Measurements from ENCODE around the gene FBXO33. TPM values are rescaled to one million over a fixed set of nuclear protein-coding genes. Genes with fewer than 3 reads are reported as not detected.

Gene FBXO33
- total RNA-seq, 1 experiment from 2014 or later = 8.8 TPM

DNA sequence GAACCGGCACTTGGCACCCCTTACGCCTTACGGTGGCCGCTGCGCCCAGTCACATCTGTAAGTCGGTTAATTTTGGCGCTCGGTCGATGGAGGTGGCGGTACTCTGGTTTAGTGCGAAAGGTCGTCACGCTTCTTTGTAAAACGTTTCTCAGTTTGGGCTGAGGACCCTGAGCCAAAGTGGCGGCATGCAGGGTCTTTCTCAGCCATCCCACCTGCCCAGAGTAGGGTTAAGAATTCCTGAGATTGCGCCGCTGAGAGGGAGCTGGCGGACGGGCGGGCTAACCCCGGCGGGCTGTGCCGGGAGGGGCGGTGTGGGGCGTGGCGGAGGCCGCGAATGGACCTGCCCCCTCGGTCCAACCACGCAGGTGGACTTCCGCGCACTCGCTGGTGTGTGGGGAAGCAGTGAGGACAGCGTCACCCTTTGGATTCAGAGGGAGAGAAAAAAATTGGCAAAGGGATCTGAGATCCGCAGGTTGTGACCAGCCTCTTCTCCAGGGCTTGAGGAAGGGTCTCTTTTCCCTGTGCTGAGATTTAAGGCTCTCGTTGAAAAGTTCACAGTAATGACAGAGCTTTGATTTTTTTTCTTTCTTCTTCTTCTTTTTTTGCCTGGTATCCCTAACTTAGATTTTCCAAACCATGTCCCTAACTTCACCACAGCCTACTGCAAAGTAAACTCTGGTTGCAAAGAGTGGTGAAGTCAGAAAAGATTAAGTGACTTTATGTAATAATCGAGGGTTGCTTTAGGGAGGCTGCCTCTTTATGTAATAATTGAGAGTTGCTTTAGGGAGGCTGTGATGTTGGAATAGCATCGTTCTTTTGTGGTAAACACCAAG lies 602 bp upstream of the FBXO33 start:
- H4K8ac ChIP-seq (replicated peaks; ENCODE audit: insufficient read length, low read depth, low read length) = no peak overlapping the region
- 0 out of 2 replicates have a peak overlapping the region, but pooled peaks have one; percentile 68 for H3K14ac ChIP-seq (ENCODE audit: insufficient read depth, low read length)
- H2AK5ac ChIP-seq (ENCODE audit: insufficient read length, low read length) = no peak overlapping the region
- peak overlapping the region; percentile 87 for H3K4me2 ChIP-seq (ENCODE audit: insufficient read depth, insufficient read length, low read length)
- Mint-ChIP-seq H3K27ac (peak overlapping the region; percentile 96 to 98 (median 98); a peak in 6 of 7 replicates), H3K4me1 (peaks cover 17 to 18% of the 10 kb centered on the region in 2 experiments), H3K36me3 (ENCODE audit: insufficient read depth in 1 of 3, low read depth in 3 of 3) (no peaks in the 10 kb centered on the region; a peak in 1 of 7 replicates), H3K4me3 (peak overlapping the region; percentile 97 to 99), H3K9me3 (no peaks in the 10 kb centered on the region), H3K27me3 (ENCODE audit: low read depth) (no peaks in the 10 kb centered on the region)
- peak overlapping the region; percentile 60 for H3K27ac ChIP-seq (ENCODE audit: insufficient read length, low read depth, low read length)
- no peak overlapping the region for H3K18ac ChIP-seq (ENCODE audit: insufficient read length, low read depth, low read length)
- H3K27me3 ChIP-seq (ENCODE audit: insufficient read depth, low read length) = no peaks in the 10 kb centered on the region
- no peaks in the 10 kb centered on the region for H3K79me1 ChIP-seq (ENCODE audit: insufficient read depth, low read depth, low read length, poor library complexity, severe bottlenecking)
- peaks cover 15% of the 10 kb centered on the region for H3K23me2 ChIP-seq (ENCODE audit: insufficient read length, low read depth, low read length, poor library complexity, severe bottlenecking)
- no peaks in the 10 kb centered on the region for H4K20me1 ChIP-seq (ENCODE audit: control insufficient read depth, insufficient read depth, insufficient read length)
- H2AFZ ChIP-seq (ENCODE audit: low read length) = no peak overlapping the region
- H3K23ac ChIP-seq (ENCODE audit: insufficient read length, low read depth, low read length) = no peak overlapping the region
- H3K4ac ChIP-seq (ENCODE audit: low read depth, low read length) = no peak overlapping the region
- peak; percentile 88 for DNase-seq
- no peaks in the 10 kb centered on the region for H3K79me2 ChIP-seq (ENCODE audit: insufficient read depth, low read length)
- H3K56ac ChIP-seq (ENCODE audit: insufficient read length, low read depth, low read length) = no peak overlapping the region
- WGBS (ENCODE audit: extremely low coverage, insufficient read length, low lambda C conversion rate) = no CpG with 5 or more reads among the region's 38 CpGs
- TF ChIP-seq, protein P1, sequence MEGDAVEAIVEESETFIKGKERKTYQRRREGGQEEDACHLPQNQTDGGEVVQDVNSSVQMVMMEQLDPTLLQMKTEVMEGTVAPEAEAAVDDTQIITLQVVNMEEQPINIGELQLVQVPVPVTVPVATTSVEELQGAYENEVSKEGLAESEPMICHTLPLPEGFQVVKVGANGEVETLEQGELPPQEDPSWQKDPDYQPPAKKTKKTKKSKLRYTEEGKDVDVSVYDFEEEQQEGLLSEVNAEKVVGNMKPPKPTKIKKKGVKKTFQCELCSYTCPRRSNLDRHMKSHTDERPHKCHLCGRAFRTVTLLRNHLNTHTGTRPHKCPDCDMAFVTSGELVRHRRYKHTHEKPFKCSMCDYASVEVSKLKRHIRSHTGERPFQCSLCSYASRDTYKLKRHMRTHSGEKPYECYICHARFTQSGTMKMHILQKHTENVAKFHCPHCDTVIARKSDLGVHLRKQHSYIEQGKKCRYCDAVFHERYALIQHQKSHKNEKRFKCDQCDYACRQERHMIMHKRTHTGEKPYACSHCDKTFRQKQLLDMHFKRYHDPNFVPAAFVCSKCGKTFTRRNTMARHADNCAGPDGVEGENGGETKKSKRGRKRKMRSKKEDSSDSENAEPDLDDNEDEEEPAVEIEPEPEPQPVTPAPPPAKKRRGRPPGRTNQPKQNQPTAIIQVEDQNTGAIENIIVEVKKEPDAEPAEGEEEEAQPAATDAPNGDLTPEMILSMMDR (conservative IDR thresholded peaks at IDR 0.05) = no peak
- H2BK5ac ChIP-seq (ENCODE audit: insufficient read length, low read length) = no peak overlapping the region
- no peak overlapping the region for H2BK120ac ChIP-seq (ENCODE audit: low read depth, low read length, poor library complexity, severe bottlenecking)
- no peak overlapping the region for H3T11ph ChIP-seq (ENCODE audit: low read length)
- no peaks in the 10 kb centered on the region for H3K4me1 ChIP-seq (ENCODE audit: insufficient read depth, low read length)
- peak overlapping the region; percentile 71 for H3K9ac ChIP-seq (ENCODE audit: extremely low read depth, insufficient read length, low read length)
- no peak overlapping the region for H2BK20ac ChIP-seq (ENCODE audit: low read depth, low read length, poor library complexity, severe bottlenecking)
- no peak overlapping the region for H4K5ac ChIP-seq (ENCODE audit: insufficient read length, low read depth, low read length)
- no peak overlapping the region for H4K91ac ChIP-seq (ENCODE audit: insufficient read length, low read depth, low read length)
- no peak overlapping the region for H2BK15ac ChIP-seq (ENCODE audit: low read depth, low read length)
- H2BK12ac ChIP-seq (ENCODE audit: insufficient read length, low read depth, low read length) = no peak overlapping the region
- no peaks in the 10 kb centered on the region for H3K9me3 ChIP-seq (ENCODE audit: control insufficient read depth, low read depth, low read length)

Data from H9 (cell line).